Upper lobe of right lung (tissue), 1 donor: Measurements from ENCODE around the gene WDR73. TPM values are rescaled to one million over a fixed set of nuclear protein-coding genes. Genes with fewer than 3 reads are reported as not detected.
A peak's percentile ranks its signal among the peaks of the same experiment; 100 is the strongest.

ENCODE experiments used
- ATAC-seq: fragments of 200-7000 bp; cut with Tn5 transposase; one replicate; pipeline ENCODE4 v1.9.1; 2020; ENCODE audit warnings: mild to moderate bottlenecking, moderate library complexity
- DNase-seq: peaks from one replicate; pipeline ENCODE4 v3.0.0-alpha.2; 2020
- H3K27ac ChIP-seq: fragments of 200-600 bp; one replicate; pipeline ENCODE4 v1.8.0; 2022
- H3K27me3 ChIP-seq: fragments of 200-600 bp; one replicate; pipeline ENCODE4 v1.8.0; 2022; ENCODE audit warnings: mild to moderate bottlenecking
- H3K36me3 ChIP-seq: fragments of 200-600 bp; one replicate; pipeline ENCODE4 v1.8.0; 2022
- H3K4me1 ChIP-seq: fragments of 200-600 bp; one replicate; pipeline ENCODE4 v1.8.0; 2022
- H3K4me3 ChIP-seq: fragments of 200-600 bp; one replicate; pipeline ENCODE4 v1.8.0; 2022; ENCODE audit warnings: mild to moderate bottlenecking
- H3K9me3 ChIP-seq: fragments of 200-600 bp; one replicate; pipeline ENCODE4 v1.8.0; 2022
- intact Hi-C: fragments of 100-400 bp; cut with DNase I; formaldehyde crosslinking; loops from one replicate; pipeline ENCODE4 v1.11.0; 2022
- total RNA-seq: library from RNA; stranded (reverse); fragmentation: NEBNext Ultra II Directional; extraction: Animal tissue kit (Norgen Biotek cat#: 25700); gene quantifications from one replicate; pipeline ENCODE4 v1.2.1, GENCODE V29; 2021
- TF ChIP-seq, protein P1 (sequence below): fragments of 200-600 bp; IDR thresholded peaks from one replicate; pipeline ENCODE4 v1.8.0; 2022; ENCODE audit warnings: antibody characterized with exemption
- donor health status: DM: no; HTN: yes; CAD: no; lungs with severe emphysema.

Gene WDR73
- total RNA-seq, 1 donor from 2014 or later = 29.4 TPM

GRCh38 chr15:84661001-84661400, 6.9 kb upstream of the WDR73 start:
- Histone ChIP-seq H3K9me3 (no peaks in the 10 kb centered on the region), H3K4me3 (no peak overlapping the region), H3K27ac (no peak overlapping the region), H3K36me3 (peaks cover 5% of the 10 kb centered on the region), H3K4me1 (peaks cover 9% of the 10 kb centered on the region), H3K27me3 (no peaks in the 10 kb centered on the region)
- TF ChIP-seq, protein P1, sequence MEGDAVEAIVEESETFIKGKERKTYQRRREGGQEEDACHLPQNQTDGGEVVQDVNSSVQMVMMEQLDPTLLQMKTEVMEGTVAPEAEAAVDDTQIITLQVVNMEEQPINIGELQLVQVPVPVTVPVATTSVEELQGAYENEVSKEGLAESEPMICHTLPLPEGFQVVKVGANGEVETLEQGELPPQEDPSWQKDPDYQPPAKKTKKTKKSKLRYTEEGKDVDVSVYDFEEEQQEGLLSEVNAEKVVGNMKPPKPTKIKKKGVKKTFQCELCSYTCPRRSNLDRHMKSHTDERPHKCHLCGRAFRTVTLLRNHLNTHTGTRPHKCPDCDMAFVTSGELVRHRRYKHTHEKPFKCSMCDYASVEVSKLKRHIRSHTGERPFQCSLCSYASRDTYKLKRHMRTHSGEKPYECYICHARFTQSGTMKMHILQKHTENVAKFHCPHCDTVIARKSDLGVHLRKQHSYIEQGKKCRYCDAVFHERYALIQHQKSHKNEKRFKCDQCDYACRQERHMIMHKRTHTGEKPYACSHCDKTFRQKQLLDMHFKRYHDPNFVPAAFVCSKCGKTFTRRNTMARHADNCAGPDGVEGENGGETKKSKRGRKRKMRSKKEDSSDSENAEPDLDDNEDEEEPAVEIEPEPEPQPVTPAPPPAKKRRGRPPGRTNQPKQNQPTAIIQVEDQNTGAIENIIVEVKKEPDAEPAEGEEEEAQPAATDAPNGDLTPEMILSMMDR = no peak
- intact Hi-C loops = no loop called here
- ATAC-seq = no peak
- DNase-seq = no peak

DNA sequence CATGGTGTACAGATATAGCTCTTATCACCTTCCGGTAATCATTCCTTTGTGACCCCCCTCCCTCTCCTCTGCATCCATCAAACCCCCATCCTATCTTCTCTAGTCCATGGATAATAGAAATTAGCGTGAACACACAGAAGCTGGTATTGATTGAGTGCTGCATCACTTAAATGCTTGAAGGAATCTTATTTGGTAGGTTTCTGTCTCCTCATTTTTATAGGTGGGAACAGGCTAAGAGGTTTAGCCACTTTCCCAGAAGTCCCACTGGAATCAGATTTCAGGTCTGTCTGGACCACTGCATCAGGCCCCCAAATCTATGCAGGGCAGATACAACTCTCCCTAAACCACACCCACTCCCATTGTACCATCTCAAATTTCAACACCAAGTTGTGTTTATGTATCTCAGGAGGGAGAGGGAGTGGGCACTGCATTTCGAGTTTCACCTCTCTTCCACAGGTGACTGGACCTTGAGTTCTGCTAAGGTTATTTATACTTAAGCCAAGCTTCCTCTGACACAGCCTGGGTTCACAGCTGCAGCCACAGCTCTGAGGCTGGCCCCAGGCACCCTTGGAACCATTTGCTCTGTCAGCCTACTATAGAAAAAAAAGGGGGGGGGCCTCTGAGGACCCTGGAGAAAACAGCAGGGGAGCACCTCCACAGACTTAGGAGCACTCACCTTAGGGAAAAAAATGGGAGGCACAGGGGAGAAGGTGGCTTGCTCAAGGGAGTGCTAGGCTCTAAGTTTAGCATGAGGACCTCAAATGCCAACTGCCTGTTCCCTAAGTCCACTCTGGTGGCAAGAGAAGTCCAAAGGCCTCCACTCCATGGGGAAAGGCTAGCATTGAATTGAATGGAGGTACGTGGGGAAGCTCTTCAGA, 6.1 kb upstream of the WDR73 start:
- Histone ChIP-seq H3K4me3 (no peak overlapping the region), H3K27ac (no peak overlapping the region), H3K9me3 (no peaks in the 10 kb centered on the region), H3K36me3 (no peaks in the 10 kb centered on the region), H3K4me1 (peaks cover 11% of the 10 kb centered on the region), H3K27me3 (no peaks in the 10 kb centered on the region)
- intact Hi-C loops = no loop called here
- TF ChIP-seq, protein P1 = no peak
- ATAC-seq (no peak), DNase-seq (no peak)

DNA sequence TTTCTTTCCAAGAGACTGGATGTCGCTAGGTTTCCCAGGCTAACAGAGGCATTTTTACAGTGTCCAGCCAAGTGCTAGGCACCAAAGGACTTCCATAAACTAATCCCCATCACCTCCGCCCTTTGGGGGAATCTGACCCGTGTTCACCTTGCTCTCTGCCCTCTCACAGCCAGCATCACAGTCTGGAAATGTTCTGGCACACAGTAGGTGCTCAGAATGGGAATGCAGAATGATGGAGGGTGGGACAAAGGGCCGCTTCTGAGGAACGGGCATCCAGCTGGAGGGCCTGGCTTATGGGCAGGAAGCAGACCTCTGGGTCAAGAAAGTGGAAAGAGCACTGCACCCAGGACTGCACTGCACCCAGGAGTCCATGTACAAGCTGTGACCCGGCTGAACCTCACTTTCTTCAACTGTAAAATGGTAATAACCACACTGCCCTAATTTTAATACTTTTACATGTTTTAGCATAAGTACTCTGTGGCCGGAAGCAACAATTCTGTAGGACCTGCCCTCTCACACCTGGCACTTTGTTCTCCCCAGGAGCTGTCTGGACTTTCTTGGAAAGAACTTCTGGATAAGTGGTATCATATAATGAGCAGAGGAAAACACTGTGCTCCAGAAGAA, 4.8 kb upstream of the WDR73 start:
- H3K4me3 ChIP-seq = peak overlapping the region; percentile 61
- DNase-seq = no peak

DNA sequence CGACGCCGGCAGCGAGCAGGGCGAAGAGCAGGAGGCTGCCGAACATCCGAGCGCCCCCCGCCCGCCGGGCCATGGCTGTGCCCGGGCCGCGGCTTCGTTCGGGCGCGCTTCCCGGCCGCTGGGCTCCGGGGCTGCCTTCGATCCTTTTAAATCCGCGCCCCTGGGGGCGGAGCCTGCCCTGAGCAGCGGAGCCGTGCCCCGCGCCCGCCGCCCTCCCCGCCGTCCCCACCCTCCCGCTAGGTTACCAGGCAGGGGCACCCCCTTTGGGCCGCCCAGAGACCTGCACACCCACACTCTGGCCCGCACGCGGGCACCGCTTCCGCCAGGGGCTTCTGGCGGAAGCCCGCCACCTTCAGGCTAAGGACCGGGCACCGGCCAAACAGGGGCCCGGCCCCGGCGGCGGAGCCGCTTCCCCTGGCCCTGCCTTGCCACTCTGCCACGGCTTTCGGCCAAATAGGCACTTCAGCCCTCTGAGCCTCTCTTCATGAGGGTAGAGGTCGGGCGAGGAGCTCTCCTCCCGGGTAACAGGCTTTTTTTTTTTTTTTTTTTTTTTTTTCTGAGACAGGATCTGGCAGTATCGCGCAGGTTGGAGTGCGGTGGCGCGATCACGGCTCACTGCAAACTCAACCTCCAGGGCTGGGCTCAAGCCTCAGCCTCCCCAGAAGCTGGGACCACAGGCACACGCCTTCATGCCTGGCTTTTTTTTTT, 4.2 kb upstream of the WDR73 start, which contains the start of gene NMB:
TSS of gene NMB (minus strand) at position 120 of the 708 bp plus-strand sequence. CDS start at position 73, 47 bp downstream.
- ATAC-seq (peak; percentile 80), DNase-seq (peak; percentile 92)
- intact Hi-C loops = no loop called here
- no peaks in the 10 kb centered on the region for H3K27me3 ChIP-seq
- H3K36me3 ChIP-seq = no peaks in the 10 kb centered on the region
- H3K4me3 ChIP-seq = peak within 1 kb of the TSS; percentile 61
- TF ChIP-seq, protein P1 = peak; percentile 55
- no peaks in the 10 kb centered on the region for H3K9me3 ChIP-seq
- peak within 1 kb of the TSS; percentile 77 for H3K27ac ChIP-seq
- H3K4me1 ChIP-seq = peaks cover 19% of the 10 kb centered on the region

More for the DNA sequence above, 4.8 kb upstream of the WDR73 start:
- H3K9me3 ChIP-seq = no peaks in the 10 kb centered on the region
- TF ChIP-seq, protein P1 = no peak
- H3K4me1 ChIP-seq = peaks cover 16% of the 10 kb centered on the region
- no peak for ATAC-seq
- intact Hi-C loops = no loop called here
- H3K27ac ChIP-seq = peak overlapping the region; percentile 77
- H3K27me3 ChIP-seq = no peaks in the 10 kb centered on the region
- no peaks in the 10 kb centered on the region for H3K36me3 ChIP-seq

DNA sequence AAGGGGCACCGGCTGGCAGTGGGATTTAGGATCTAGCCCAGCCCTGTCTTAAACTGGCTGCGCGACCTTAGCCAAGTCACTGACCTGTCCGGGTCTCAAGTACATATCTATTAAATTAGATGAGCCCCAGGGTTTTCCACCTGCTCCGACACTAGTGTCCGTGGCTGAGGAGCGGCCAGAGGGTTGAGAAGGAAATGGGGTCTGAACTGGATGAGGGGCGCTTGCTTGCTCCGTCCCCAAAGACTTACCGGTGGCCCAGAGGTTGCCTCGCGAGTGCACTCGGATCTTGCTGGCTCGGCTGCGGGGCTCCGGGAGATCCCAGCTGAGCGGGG, 3.6 kb upstream of the WDR73 start:
- TF ChIP-seq, protein P1 = no peak
- ATAC-seq (no peak), DNase-seq (no peak)
- no peaks in the 10 kb centered on the region for H3K9me3 ChIP-seq
- peaks cover 4% of the 10 kb centered on the region for H3K36me3 ChIP-seq
- H3K4me1 ChIP-seq = peaks cover 24% of the 10 kb centered on the region
- no peaks in the 10 kb centered on the region for H3K27me3 ChIP-seq
- peak overlapping the region; percentile 77 for H3K27ac ChIP-seq
- intact Hi-C loops = no loop called here
- H3K4me3 ChIP-seq = peak overlapping the region; percentile 61
